Esophagus squamous epithelium (tissue), 4 donors: ENCODE measurements around the gene PRUNE2.

ENCODE experiments used
- POLR2A ChIP-seq, 4 donors: fragments of 450-650 bp; IDR thresholded peaks; one replicate each; pipeline ENCODE4 v1.6.1; 2017; ENCODE audit warnings: antibody characterized with exemption in 4 of 4, mild to moderate bottlenecking in 4 of 4, moderate library complexity in 3 of 4
- TF ChIP-seq, protein P1 (sequence below), 6 experiments: fragments of 450-650 bp in 4 of 6; fragments of 200-600 bp in 2 of 6; sonication (generic) in 2 of 6; IDR thresholded peaks; one replicate each; pipeline ENCODE4 v1.5.1; 2016 to 2019; ENCODE audit warnings: antibody characterized with exemption in 6 of 6, mild to moderate bottlenecking in 4 of 6, moderate library complexity in 4 of 6

DNA sequence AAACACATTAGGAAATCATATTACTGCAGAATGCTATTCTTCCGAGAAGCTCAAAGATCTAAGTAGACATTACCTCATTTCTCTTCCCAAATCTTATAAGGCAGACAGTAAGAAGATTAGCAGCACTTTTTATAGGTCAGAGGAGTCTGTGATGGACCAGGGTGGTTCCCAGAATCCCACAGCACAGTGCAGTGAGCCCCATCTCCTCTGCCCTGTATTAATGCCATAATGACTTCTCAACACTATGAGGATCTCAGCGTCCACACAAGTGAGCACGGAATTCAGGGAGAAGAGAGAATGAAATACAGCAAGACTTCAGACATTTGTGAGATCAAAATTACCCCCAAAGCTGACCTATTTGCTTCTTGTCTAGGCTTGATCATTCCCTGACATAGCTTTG lies 49.9 kb downstream of the PRUNE2 start:
- TF ChIP-seq, protein P1, sequence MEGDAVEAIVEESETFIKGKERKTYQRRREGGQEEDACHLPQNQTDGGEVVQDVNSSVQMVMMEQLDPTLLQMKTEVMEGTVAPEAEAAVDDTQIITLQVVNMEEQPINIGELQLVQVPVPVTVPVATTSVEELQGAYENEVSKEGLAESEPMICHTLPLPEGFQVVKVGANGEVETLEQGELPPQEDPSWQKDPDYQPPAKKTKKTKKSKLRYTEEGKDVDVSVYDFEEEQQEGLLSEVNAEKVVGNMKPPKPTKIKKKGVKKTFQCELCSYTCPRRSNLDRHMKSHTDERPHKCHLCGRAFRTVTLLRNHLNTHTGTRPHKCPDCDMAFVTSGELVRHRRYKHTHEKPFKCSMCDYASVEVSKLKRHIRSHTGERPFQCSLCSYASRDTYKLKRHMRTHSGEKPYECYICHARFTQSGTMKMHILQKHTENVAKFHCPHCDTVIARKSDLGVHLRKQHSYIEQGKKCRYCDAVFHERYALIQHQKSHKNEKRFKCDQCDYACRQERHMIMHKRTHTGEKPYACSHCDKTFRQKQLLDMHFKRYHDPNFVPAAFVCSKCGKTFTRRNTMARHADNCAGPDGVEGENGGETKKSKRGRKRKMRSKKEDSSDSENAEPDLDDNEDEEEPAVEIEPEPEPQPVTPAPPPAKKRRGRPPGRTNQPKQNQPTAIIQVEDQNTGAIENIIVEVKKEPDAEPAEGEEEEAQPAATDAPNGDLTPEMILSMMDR (IDR thresholded peaks at IDR 0.05), result no peak
- no peak for TF ChIP-seq POLR2A (IDR thresholded peaks at IDR 0.05)
